ENCODE measurements around the gene VGLL3.

GRCh38 chr3:86954747-86955146 lies 36.2 kb downstream of the VGLL3 start:
- no peak for TF ChIP-seq EZH2phosphoT487 (IDR thresholded peaks at IDR 0.05; ENCODE audit: borderline replicate concordance)
- no peak for TF ChIP-seq REST (IDR thresholded peaks at IDR 0.05; ENCODE audit: low read depth)
- no peak for TF ChIP-seq CEBPB (IDR thresholded peaks at IDR 0.05; ENCODE audit: low read depth)
- TF ChIP-seq CTCF (IDR thresholded peaks at IDR 0.05 in 2 of 3, conservative IDR thresholded peaks at IDR 0.05 in 1 of 3; ENCODE audit: borderline replicate concordance in 1 of 3, insufficient read depth in 1 of 3, low read depth in 2 of 3, low read length in 2 of 3): no peak
- TF ChIP-seq SRF (IDR thresholded peaks at IDR 0.05; ENCODE audit: low read depth): no peak
- no peak for TF ChIP-seq POLR2A (IDR thresholded peaks at IDR 0.05; ENCODE audit: borderline replicate concordance, extremely low read depth, insufficient read depth, insufficient read length)
- no peak for TF ChIP-seq EGR1 (IDR thresholded peaks at IDR 0.05; ENCODE audit: low read depth)
- no peak for TF ChIP-seq JUND (IDR thresholded peaks at IDR 0.05)
- no peak for TF ChIP-seq POLR2AphosphoS5 (IDR thresholded peaks at IDR 0.05; ENCODE audit: low read depth, low read length)
- TF ChIP-seq EZH2 (IDR thresholded peaks at IDR 0.05): no peak
- no peak for TF ChIP-seq CBX3 (IDR thresholded peaks at IDR 0.05; ENCODE audit: low read depth)
